ENCODE measurements around the gene SMIM22.

- TF ChIP-seq POLR2AphosphoS5 (IDR thresholded peaks at IDR 0.05; ENCODE audit: borderline replicate concordance, low read depth, low read length), result no peak
- TF ChIP-seq EZH2 (IDR thresholded peaks at IDR 0.05), result no peak
Observed at GRCh38 chr16:4803898-4804762, 9.0 kb downstream of the SMIM22 start.

Data from SK-N-MC (cell line).